IMR-90 (cell line): ENCODE measurements around the gene RRP36. TPM values are rescaled to one million over a fixed set of nuclear protein-coding genes. Genes with fewer than 3 reads are reported as not detected.

Experiments
- ATAC-seq: fragments of 200-7000 bp; cut with Tn5 transposase; 2 replicates; pipeline ENCODE4 v1.9.1; 2020; ENCODE audit warnings: low read depth, mild to moderate bottlenecking, moderate library complexity
- BruUV-seq: library from RNA; stranded (reverse); fragments of 400-500 nt; replicated peaks from 2 replicates; lab custom pipeline; 2021; lab: Mats Ljungman, UMichigan
- CTCF ChIA-PET: fragments of 300-600 bp; formaldehyde crosslinking; extraction: SDS; loops from one replicate; lab custom pipeline; 2021; ENCODE audit warnings: antibody characterized with exemption; lab: Yijun Ruan, JAX
- POLR2A ChIA-PET: fragments of 300-600 bp; sonication (Branson Sonifier 250); formaldehyde crosslinking; loops from one replicate; lab custom pipeline; 2022; ENCODE audit warnings: antibody characterized with exemption; ENCODE audit not compliant: unreplicated experiment; lab: Charles Lee
- DNase-seq: peaks from one replicate; pipeline ENCODE4 v3.0.0; 2013
- H2AFZ ChIP-seq: replicated peaks from 2 replicates; pipeline ENCODE3; 2013; ENCODE audit warnings: low read length, mild to moderate bottlenecking; ENCODE audit not compliant: poor library complexity
- H2AK5ac ChIP-seq: 2 replicates; pipeline ENCODE4 v1.6.1; 2013; ENCODE audit warnings: low read depth, low read length, inconsistent platforms
- H2AK9ac ChIP-seq: replicated peaks from 2 replicates; pipeline ENCODE3; 2013; ENCODE audit warnings: mild to moderate bottlenecking, low read depth, low read length, moderate library complexity; ENCODE audit not compliant: poor library complexity
- H2BK120ac ChIP-seq: 2 replicates; pipeline ENCODE4 v1.6.1; 2013; ENCODE audit warnings: low read depth, low read length, inconsistent platforms
- H2BK15ac ChIP-seq: 3 replicates; pipeline ENCODE4 v1.6.1; 2013; ENCODE audit warnings: low read depth, low read length, inconsistent platforms
- H2BK20ac ChIP-seq: 2 replicates; pipeline ENCODE4 v1.6.1; 2013; ENCODE audit warnings: low read depth, mild to moderate bottlenecking, inconsistent platforms, low read length, moderate library complexity
- H2BK5ac ChIP-seq: 2 replicates; pipeline ENCODE4 v1.6.1; 2013; ENCODE audit warnings: mild to moderate bottlenecking, low read depth, low read length, inconsistent platforms; ENCODE audit not compliant: poor library complexity, severe bottlenecking
- H3K14ac ChIP-seq: replicated peaks from 2 replicates; pipeline ENCODE4 v1.6.1; 2013; ENCODE audit warnings: low read depth, low read length, inconsistent platforms
- H3K18ac ChIP-seq: 2 replicates; pipeline ENCODE4 v1.6.1; 2013; ENCODE audit warnings: low read depth, low read length, control low read depth
- H3K23ac ChIP-seq: 2 replicates; pipeline ENCODE4 v1.6.1; 2013; ENCODE audit warnings: low read depth, low read length, inconsistent platforms
- H3K27ac ChIP-seq: 2 replicates; pipeline ENCODE4 v1.5.1; 2013; ENCODE audit warnings: mild to moderate bottlenecking, control low read depth, low read length; ENCODE audit not compliant: insufficient read depth
- H3K27me3 ChIP-seq: 2 replicates; pipeline ENCODE4 v1.6.1; 2013; ENCODE audit warnings: low read length; ENCODE audit not compliant: control insufficient read depth, insufficient read depth
- H3K36me3 ChIP-seq: 2 replicates; pipeline ENCODE4 v1.6.1; 2013; ENCODE audit warnings: low read length, mixed read lengths; ENCODE audit not compliant: control insufficient read depth, insufficient read depth
- H3K4ac ChIP-seq: 2 replicates; pipeline ENCODE4 v1.6.1; 2013; ENCODE audit warnings: low read depth, low read length, inconsistent platforms
- H3K4me1 ChIP-seq: 2 replicates; pipeline ENCODE4 v1.6.1; 2013; ENCODE audit warnings: low read length, mixed read lengths; ENCODE audit not compliant: control insufficient read depth, insufficient read depth
- H3K4me2 ChIP-seq: 2 replicates; pipeline ENCODE4 v1.6.1; 2013; ENCODE audit warnings: low read depth, mild to moderate bottlenecking, control low read depth, low read length, moderate library complexity
- H3K4me3 ChIP-seq: 2 replicates; pipeline ENCODE4 v1.5.1; 2013; ENCODE audit warnings: low read depth, mild to moderate bottlenecking, control low read depth, low read length, moderate library complexity; ENCODE audit not compliant: insufficient read depth
- H3K56ac ChIP-seq: 2 replicates; pipeline ENCODE4 v1.6.1; 2013; ENCODE audit warnings: low read length, inconsistent platforms; ENCODE audit not compliant: insufficient read depth; ENCODE audit errors: extremely low read depth
- H3K79me1 ChIP-seq, 2 experiments: 2 replicates each; pipeline ENCODE4 v1.6.1; 2013; ENCODE audit warnings: low read length in 2 of 2, inconsistent platforms in 1 of 2, low read depth in 1 of 2
- H3K9ac ChIP-seq: 2 replicates; pipeline ENCODE4 v1.6.1; 2013; ENCODE audit warnings: low read depth, low read length, control low read depth
- H3K9me1 ChIP-seq: 2 replicates; pipeline ENCODE4 v1.6.1; 2013; ENCODE audit warnings: low read length, inconsistent platforms; ENCODE audit not compliant: insufficient read depth
- H3K9me3 ChIP-seq: 2 replicates; pipeline ENCODE4 v1.6.1; 2013; ENCODE audit warnings: low read length; ENCODE audit not compliant: control insufficient read depth, insufficient read depth
- H4K20me1 ChIP-seq: 2 replicates; pipeline ENCODE4 v1.6.1; 2013; ENCODE audit warnings: low read length, inconsistent platforms; ENCODE audit not compliant: insufficient read depth
- H4K5ac ChIP-seq: 2 replicates; pipeline ENCODE4 v1.6.1; 2013; ENCODE audit warnings: mild to moderate bottlenecking, low read depth, low read length, control low read depth
- H4K8ac ChIP-seq, 2 experiments: 2 replicates each; pipeline ENCODE4 v1.6.1; 2013; ENCODE audit warnings: low read depth in 2 of 2, low read length in 2 of 2, control low read depth in 1 of 2, inconsistent platforms in 1 of 2
- H4K91ac ChIP-seq: 2 replicates; pipeline ENCODE4 v1.6.1; 2013; ENCODE audit warnings: low read depth, low read length, inconsistent platforms; ENCODE audit not compliant: insufficient read depth
- ELK1 ChIP-seq: fragments of 150-350 bp; IDR thresholded peaks from 2 replicates; pipeline ENCODE4 v1.6.1; 2016; ENCODE audit warnings: low read depth, mild to moderate bottlenecking, low read length, moderate library complexity, borderline replicate concordance
- MAZ ChIP-seq: IDR thresholded peaks from 2 replicates; pipeline ENCODE4 v1.6.1; 2012; ENCODE audit warnings: low read depth, mild to moderate bottlenecking, low read length, improper control_type of control experiment, moderate library complexity, borderline replicate concordance
- WGBS, 2 experiments: methylation state at CpG; one replicate each; pipeline versions ENCODE4 v1.1.5 to v1.1.7; 2013; ENCODE audit warnings: missing lambda C conversion rate in 2 of 2; ENCODE audit not compliant: insufficient read length in 1 of 2; ENCODE audit errors: extremely low coverage in 2 of 2; 5-methylcytosine and 5-hydroxymethylcytosine counted together
- dilution Hi-C: fragments of 300-500 bp; cut with HindIII; formaldehyde crosslinking; loops from one replicate; pipeline ENCODE4 v1.14.3; 2018; ENCODE audit warnings: low sequenced_read_pairs; ENCODE audit not compliant: unreplicated experiment
- in situ Hi-C: fragments of 300-500 bp; cut with MboI; formaldehyde crosslinking; loops from 3 replicates; pipeline ENCODE4 v1.14.3; 2019; ENCODE audit warnings: low sequenced_read_pairs, inconsistent platforms, mixed read lengths
- intact Hi-C: fragments of 100-400 bp; cut with micrococcal nuclease; formaldehyde crosslinking; loops from 2 replicates; pipeline ENCODE4 v1.10.0; 2022
- polyA plus RNA-seq, 3 experiments: library from polyadenylated mRNA; depleted of rRNA; stranded (reverse); fragments of >200 nt; gene quantifications; 2 replicates each; pipeline ENCODE4 v1.2.3, GENCODE V29; 2012; ENCODE audit warnings: low replicate concordance in 1 of 3
- total RNA-seq: library from RNA; depleted of rRNA; stranded (reverse); fragments of >200 nt; gene quantifications from 2 replicates; pipeline ENCODE4 v1.2.3, GENCODE V29; 2012

The RRP36 gene
- total and polyA plus RNA-seq, 2 of the 4 experiments (the other 2 are of a cell fraction) = 54.3 to 106 TPM

- Histone ChIP-seq H2AK5ac (peak within 1 kb of the TSS; percentile 68), H3K14ac (peak within 1 kb of the TSS; percentile 97), H2BK5ac (peak within 1 kb of the TSS; percentile 91), H3K23ac (peak within 1 kb of the TSS; percentile 93), H3K4ac (peak within 1 kb of the TSS; percentile 97), H3K79me1 (peaks cover 10 to 47% of the 10 kb centered on the region in 2 experiments), H3K9me3 (no peaks in the 10 kb centered on the region), H3K4me3 (peak within 1 kb of the TSS; percentile 76), H2BK120ac (peak within 1 kb of the TSS; percentile 94), H3K4me1 (peaks cover 25% of the 10 kb centered on the region), H4K8ac (peak within 1 kb of the TSS; percentile 79 to 91), H3K18ac (peak within 1 kb of the TSS; percentile 89), H2AK9ac (peak within 1 kb of the TSS; percentile 93), H4K5ac (peak within 1 kb of the TSS; percentile 90), H3K9me1 (peaks cover 18% of the 10 kb centered on the region), H3K27ac (peak within 1 kb of the TSS; percentile 98), H3K56ac (peak within 1 kb of the TSS; percentile 92), H3K9ac (peak within 1 kb of the TSS; percentile 92), H4K91ac (peak within 1 kb of the TSS; percentile 93), H3K36me3 (peaks cover 6% of the 10 kb centered on the region; the same call in 1 of the 2 replicates), H4K20me1 (peaks cover 22% of the 10 kb centered on the region), H3K4me2 (peak within 1 kb of the TSS; percentile 95), H2BK20ac (peak within 1 kb of the TSS; percentile 86), H2AFZ (peak within 1 kb of the TSS; percentile 93), H2BK15ac (peak within 1 kb of the TSS; percentile 85; the same call in 2 of the 3 replicates), H3K27me3 (no peaks in the 10 kb centered on the region)
- DNase-seq = peak; percentile 54
- in situ Hi-C loops (loop anchor here (5.0 kb wide), 1 partner anchor 51 kb away; no protein-coding TSS in a partner anchor), dilution Hi-C loops (no loop called here), intact Hi-C loops (loop anchor here (1.0 to 2.0 kb wide), 5 partner anchors 15 to 67 kb away; partner anchors contain the start of genes CUL7, KLC4 and MRPL2)
- 0 out of 2 replicates have a peak, but pooled peaks have one; percentile 19 for TF ChIP-seq MAZ
- no peak for TF ChIP-seq ELK1
- CTCF ChIA-PET = interaction anchor here (1.5 kb wide), 1 partner anchor 68 kb away, joined by 7 read pairs; no protein-coding TSS in a partner anchor
- WGBS, 2 experiments = 0% methylated on average over 17 of the region's 60 CpGs; no CpG with 5 or more reads in 1 of the 2 experiments
- peak; percentile 77 for ATAC-seq
- POLR2A ChIA-PET = interaction anchor here (0.6 to 1.0 kb wide), 2 partner anchors 67 to 110 kb away, joined by 3 read pairs; no protein-coding TSS in a partner anchor
- BruUV-seq = no TSS peak
Measured at GRCh38 chr6:43075670-43076463, 54.4 kb downstream of the RRP36 start, which contains the start of gene PTK7. Gene PTK7, plus strand, starts transcription at chr6:43076314. Its CDS starts 175 bp downstream, at chr6:43076489.
